ENCODE data around the gene LSS. TPM values are rescaled to one million over a fixed set of nuclear protein-coding genes. Genes with fewer than 3 reads are reported as not detected.

Gene LSS
- total and polyA plus RNA-seq, 8 donors, result 34.9 to 184 (median 54.5) TPM

Other genes with a start within 250 kb of the LSS start
- gene COL6A1, start 247.0 kb downstream of the LSS start, total RNA-seq, result 100 to 1,000 TPM; 272 to 322 TPM
- gene COL6A1, start 247.0 kb downstream of the LSS start, polyA plus RNA-seq (ENCODE audit: insufficient read length in 6 of 6), result 100 to 1,000 TPM; 309 to 574 (median 406) TPM
- gene COL6A2, start 130.7 kb downstream of the LSS start, total RNA-seq, result 100 to 1,000 TPM; 405 to 474 TPM
- 100 to 1,000 TPM; 362 to 647 (median 454) TPM for gene COL6A2, start 130.7 kb downstream of the LSS start, polyA plus RNA-seq (ENCODE audit: insufficient read length in 6 of 6)
- gene FTCD, start 73.2 kb downstream of the LSS start, total RNA-seq, result under 1 TPM; 0.29 to 0.38 TPM
- 1 to 10 TPM; 1.5 to 2.4 (median 1.7) TPM for gene FTCD, start 73.2 kb downstream of the LSS start, polyA plus RNA-seq (ENCODE audit: insufficient read length in 6 of 6)
- 10 to 100 TPM in 1 of 2 donors, 1 to 10 TPM in 1; 5.0 to 10.3 TPM for gene SPATC1L, start 44.3 kb downstream of the LSS start, total RNA-seq
- gene SPATC1L, start 44.3 kb downstream of the LSS start, polyA plus RNA-seq (ENCODE audit: insufficient read length in 6 of 6), result 10 to 100 TPM in 5 of 6 donors, 1 to 10 TPM in 1; 7.0 to 17.7 (median 13.1) TPM
- 10 to 100 TPM; 77.4 to 91.5 TPM for gene MCM3AP, start 56.8 kb upstream of the LSS start, total RNA-seq
- 100 to 1,000 TPM in 2 of 6 donors, 10 to 100 TPM in 4; 82.9 to 106 (median 99.1) TPM for gene MCM3AP, start 56.8 kb upstream of the LSS start, polyA plus RNA-seq (ENCODE audit: insufficient read length in 6 of 6)
- gene YBEY, start 57.6 kb upstream of the LSS start, total RNA-seq, result 10 to 100 TPM in 1 of 2 donors, 1 to 10 TPM in 1; 6.1 to 12.6 TPM
- gene YBEY, start 57.6 kb upstream of the LSS start, polyA plus RNA-seq (ENCODE audit: insufficient read length in 6 of 6), result 10 to 100 TPM; 16.4 to 23.1 (median 19.2) TPM
- 1 to 10 TPM; 5.8 to 6.4 TPM for gene C21orf58, start 95.1 kb upstream of the LSS start, total RNA-seq
- gene C21orf58, start 95.1 kb upstream of the LSS start, polyA plus RNA-seq (ENCODE audit: insufficient read length in 6 of 6), result 10 to 100 TPM; 16.5 to 24.6 (median 19.7) TPM
- gene PCNT, start 95.4 kb upstream of the LSS start, total RNA-seq, result 10 to 100 TPM; 25.7 to 33.1 TPM
- gene PCNT, start 95.4 kb upstream of the LSS start, polyA plus RNA-seq (ENCODE audit: insufficient read length in 6 of 6), result 10 to 100 TPM; 31.1 to 35.4 (median 32.4) TPM
- gene DIP2A, start 230.1 kb upstream of the LSS start, total RNA-seq, result 10 to 100 TPM; 31.5 to 33.2 TPM
- gene DIP2A, start 230.1 kb upstream of the LSS start, polyA plus RNA-seq (ENCODE audit: insufficient read length in 6 of 6), result 10 to 100 TPM; 54.5 to 75.3 (median 65.4) TPM

Measured in left lung (tissue), 8 donors.